GM21528 (cell line): ENCODE data around the gene TLE5.

Experiments
- ATAC-seq: cut with Tn5 transposase; IDR thresholded peaks from one replicate; pipeline ENCODE4 v1.9.1; 2021; ENCODE audit warnings: mild to moderate bottlenecking, moderate library complexity; ENCODE audit not compliant: unreplicated experiment, low FRiP score

Gene TLE5, protein sequence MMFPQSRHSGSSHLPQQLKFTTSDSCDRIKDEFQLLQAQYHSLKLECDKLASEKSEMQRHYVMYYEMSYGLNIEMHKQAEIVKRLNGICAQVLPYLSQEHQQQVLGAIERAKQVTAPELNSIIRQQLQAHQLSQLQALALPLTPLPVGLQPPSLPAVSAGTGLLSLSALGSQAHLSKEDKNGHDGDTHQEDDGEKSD

DNA sequence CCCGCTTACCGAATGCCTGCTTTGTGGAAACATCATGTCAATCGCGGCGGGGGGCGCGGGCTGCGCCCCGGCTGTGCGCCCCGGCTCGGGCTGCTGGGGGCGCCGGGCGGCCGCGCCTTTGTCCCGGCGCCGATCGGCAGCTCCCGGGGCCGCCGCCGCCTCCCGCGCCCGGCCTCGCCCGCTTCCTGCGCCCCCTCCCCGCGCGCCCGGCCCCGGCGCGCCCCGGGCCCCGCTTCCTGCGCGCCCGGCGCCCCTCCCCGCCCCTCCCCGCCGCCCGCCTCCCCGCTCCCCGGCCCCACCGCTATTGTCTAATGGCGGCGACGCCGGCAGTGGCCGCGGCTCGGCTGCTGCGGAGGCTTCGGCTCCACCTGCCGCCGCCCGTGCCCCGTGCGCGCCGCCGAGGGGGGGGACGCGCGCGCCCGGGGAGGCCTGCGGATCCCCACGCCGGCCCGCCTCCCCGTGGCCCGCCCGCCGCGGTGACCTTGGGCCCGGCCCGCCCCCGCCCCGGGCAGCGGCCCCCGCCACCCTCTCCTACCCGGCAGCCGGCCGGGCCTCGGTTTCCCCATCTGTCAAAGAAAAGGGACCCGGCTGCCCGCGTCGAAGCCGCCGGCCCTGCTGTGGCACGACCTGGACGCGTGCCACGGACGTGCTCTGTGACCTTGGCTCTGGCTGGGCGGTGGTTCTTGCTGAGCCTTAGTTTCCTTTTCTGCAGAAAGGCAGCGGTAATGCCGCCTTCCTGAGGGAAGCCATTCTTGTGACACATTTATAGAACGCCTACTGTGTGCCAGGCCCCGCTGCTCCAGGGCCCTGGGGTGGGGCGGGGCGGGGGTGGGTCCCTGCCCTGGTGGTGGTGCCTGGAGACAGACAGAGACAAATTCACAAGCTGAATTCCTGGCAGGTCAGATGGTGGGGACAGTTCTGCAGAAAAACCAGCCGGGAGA, at the start of gene TLE5:
TSS of gene TLE5 (minus strand) at position 331 of the 941 bp plus-strand sequence. CDS start at position 36, 295 bp downstream.
- ATAC-seq, result no peak

DNA sequence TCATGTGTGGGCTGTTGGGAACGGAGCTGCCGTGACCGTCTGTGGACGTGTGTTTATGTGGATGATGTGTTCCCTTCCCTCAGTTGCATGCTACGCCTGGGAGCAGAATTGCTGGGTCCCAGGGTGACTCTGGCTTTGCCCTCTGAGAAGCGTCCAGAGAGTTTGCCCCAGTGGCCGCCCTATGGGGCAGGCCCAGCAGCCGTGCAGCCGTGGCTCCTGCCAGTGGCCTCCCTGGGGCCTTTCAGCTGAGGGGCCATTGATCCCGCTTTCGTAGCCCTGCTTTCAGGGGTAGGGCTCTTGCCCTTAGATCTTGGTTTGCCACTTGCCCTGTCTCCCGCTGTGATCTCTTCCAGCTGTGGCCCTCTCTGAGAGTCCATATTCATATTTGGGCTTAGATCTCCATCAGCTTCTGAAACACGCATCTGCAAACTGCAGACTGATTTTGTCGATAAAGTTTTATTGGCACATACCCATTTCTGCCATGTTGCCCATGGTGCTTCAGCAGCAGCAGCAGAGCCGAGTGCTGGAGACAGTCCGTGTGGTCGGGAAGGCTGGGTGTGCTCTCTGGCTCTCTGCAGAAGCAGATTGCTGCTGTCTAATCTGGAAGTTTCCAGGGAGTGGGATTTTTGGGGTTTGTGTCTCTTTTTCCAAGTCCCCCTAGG, 49.4 kb upstream of the TLE5 start:
- no peak for ATAC-seq

DNA sequence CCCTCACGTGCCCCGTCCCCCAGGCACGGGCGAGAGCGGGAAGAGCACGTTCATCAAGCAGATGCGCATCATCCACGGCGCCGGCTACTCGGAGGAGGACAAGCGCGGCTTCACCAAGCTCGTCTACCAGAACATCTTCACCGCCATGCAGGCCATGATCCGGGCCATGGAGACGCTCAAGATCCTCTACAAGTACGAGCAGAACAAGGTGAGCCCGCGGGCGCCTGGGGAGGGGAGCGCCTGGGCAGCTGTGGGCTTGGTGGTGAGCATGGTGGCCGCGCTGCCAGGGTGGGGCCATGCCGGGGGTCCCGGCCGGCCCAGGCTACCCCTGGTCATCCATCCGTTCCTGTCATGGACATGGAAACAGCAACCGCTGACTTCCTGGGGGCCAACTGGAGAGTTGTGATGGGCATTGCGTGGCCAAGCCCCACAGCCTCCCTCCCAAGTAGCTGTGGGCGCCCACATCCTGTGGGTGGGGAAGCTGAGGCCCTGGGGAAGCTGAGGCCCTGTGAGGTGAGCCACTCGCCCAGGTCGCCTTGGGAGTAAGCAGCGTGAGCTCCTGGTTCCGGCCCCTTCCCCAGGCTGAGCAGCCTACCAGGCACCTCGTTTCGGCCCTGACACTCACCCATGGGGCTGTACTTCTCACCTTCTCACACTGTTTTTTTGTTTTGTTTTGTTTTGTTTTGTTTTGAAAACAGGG, 48.0 kb upstream of the TLE5 start:
- ATAC-seq, result no peak

DNA sequence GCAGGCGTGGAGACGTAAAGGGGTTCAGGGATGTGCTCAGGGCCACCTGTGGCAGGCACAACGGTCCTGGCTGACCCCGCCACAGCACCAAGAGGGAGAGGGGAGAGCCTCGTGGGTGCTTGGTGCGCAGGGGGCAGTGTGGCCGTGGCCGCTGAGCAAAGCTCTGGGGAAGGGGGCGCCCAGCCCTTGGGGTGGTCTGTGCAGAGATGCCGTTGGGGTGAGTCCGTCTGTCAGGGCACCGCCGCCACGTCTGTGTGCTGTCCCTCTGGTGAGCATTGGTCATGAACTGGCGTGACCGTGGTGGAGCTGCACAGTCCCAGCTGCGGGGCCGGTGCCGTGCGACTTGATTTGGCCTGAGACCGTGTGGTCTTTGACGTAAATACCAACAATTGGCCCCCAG, 47.2 kb upstream of the TLE5 start:
- no peak for ATAC-seq

DNA sequence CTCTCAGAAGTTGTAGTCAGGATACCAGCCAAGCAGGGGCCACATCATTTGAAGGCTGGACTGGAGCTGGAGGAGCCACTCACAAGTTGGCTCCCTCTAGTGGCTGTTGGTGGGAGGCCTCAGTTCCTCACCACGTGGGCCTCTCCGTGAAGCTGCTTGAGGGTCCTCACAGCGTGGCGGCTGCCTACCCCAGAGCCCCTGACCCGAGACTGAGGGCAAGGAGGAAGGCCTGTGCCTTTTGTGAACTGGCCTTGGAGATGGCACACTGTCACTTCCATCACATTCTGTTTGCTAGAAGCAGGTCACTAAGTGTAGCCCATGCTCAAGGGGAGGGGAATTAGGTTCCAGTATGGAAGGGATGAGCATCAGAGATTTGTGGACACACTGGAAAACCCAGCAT, 46.5 kb upstream of the TLE5 start:
- ATAC-seq, result no peak

DNA sequence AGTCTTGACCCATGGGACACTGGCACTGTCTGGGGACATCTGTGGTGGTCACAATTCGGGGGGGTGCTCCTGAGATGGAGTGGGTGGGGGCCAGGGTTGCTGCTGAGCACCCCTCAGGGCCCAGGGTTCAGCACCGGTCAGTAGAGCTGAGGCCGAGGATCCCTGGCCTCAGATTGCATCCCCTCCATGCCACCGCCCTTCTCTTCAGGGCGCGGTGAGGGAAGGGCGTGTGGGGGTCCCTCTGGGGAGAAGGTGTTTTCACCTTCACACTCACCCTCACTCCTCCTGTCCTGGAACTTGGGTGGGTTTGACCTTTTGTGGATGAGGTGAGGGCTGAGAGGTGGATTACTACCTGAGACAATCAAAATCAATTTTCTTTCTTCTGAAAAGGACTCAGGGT, 45.4 kb upstream of the TLE5 start:
- ATAC-seq, result no peak

DNA sequence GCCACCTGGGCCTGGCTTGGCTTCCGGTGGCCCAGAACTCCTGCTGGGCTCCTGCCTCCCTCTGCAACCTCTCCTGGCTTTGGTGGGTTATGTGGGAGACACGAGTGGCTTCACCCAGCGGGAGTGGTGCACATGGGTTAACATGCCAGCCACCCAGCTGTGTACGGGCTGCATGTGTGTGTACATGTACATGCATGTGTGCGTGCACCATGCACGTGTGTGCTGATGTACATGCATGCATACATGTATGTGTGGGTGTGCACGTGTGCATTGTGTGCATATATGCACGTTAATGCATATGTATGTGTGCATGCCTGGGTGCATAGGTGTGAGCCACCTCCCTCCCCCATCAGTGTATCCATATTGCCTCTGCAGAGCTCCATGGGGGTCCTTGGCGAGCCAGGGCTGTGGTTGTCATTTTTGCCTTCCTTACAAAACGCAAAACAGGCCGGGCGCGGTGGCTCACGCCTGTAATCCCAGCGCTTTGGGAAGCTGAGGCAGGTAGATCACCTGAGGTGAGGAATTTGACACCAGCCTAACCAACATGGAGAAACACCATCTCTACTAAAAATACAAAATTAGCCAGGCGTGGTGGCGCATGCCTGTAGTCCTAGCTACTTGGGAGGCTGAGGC, 44.3 kb upstream of the TLE5 start:
- no peak for ATAC-seq

DNA sequence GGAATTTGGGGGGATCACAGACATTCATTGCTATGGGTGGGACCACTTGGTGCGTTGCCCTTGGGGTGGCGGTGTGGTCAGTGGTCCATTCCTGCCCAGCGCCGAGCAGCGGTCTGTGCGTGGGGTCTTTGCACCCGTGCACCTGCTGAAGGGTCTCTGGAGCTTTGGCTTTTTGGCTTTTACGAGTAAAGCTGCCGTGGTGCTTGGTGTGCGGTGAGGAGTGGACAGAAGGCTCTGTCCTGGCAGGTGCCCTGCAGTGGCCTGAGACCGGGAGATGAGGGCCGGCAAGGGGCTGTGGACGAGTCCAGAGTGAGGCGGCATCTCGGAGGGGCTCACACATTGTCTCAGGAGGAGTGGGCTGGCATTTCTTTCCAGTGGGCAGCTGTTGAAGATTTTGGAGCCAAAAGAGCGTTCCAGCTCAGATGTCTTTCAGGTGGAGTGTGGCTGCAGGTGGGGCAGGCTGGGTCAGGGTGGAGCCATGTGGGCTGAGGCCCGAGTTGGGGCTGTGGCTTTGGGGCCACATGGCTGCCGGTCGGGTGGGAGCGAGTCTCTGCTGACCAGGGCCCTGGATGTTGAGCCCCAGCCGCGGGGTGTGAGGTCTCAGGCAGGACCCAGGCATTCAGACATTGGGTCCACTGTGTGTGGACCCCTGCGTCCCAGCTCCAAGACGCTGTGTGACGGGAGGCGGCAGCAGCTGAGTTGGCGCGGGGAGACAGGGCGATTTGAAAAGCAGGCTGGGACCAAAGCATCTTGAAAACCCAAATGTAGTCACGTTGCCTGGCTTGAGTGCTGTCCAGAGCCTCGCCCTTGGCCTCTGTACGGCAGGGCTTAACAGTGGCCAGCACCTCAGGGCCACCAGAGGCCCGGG, 43.6 kb upstream of the TLE5 start:
- no peak for ATAC-seq

DNA sequence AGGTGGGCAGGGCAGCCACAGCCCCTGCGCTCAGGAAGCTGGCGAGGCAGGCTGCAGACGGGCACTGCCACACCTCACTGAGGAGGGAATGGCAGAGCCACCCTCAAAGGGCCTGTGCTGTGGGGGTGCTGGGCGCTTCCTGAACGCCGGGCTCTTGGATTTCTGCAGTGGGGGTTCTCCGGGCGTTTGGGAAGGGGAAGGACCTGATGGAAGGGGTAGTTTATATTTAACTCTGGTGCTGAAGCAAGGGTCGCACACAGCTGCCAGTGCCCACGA, 42.4 kb upstream of the TLE5 start:
- ATAC-seq, result no peak

DNA sequence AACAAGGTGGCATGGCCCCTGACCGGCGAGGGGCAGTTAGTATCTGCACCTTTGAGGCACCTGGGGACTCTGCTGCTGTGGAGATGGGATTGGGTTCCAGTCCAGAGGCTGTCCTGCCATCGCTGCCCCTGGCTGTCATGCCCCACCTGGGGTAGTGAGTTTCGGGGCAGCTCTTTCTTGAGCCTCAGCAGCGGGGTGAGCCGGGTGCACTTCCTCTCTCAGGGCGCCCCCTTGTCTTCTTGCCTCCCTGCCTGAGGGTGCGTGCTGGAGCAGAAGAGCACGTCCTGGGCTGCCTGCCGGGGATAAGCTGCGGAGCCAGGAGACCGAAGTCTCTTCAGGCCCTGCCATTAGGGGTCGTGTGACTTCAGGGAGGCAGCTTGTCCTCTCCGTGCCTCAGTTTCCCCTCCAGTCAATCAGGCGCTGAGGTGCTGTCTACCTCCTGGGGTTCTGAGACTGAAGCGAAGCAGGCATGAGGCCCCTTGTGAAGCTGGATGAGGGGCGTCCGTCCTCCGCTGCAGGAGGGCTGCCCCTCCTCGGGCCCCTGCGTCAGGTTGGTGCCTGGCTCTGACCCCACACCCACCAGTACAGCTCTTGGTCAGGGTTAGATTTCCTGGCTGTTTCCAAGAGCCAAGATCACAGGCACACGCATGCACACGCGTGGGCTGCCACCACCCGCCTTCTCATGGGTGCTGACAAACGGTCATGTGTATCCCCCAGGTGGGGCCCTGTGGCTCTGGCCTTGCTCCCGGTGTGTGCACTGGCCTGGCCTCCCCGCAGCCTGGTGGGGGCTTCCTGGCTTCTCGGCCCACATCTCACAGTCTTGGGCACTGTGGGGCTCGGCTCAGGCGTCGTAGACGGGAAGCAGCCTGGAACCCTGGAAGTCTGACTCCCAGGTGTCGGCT, 40.2 kb upstream of the TLE5 start:
- no peak for ATAC-seq

DNA sequence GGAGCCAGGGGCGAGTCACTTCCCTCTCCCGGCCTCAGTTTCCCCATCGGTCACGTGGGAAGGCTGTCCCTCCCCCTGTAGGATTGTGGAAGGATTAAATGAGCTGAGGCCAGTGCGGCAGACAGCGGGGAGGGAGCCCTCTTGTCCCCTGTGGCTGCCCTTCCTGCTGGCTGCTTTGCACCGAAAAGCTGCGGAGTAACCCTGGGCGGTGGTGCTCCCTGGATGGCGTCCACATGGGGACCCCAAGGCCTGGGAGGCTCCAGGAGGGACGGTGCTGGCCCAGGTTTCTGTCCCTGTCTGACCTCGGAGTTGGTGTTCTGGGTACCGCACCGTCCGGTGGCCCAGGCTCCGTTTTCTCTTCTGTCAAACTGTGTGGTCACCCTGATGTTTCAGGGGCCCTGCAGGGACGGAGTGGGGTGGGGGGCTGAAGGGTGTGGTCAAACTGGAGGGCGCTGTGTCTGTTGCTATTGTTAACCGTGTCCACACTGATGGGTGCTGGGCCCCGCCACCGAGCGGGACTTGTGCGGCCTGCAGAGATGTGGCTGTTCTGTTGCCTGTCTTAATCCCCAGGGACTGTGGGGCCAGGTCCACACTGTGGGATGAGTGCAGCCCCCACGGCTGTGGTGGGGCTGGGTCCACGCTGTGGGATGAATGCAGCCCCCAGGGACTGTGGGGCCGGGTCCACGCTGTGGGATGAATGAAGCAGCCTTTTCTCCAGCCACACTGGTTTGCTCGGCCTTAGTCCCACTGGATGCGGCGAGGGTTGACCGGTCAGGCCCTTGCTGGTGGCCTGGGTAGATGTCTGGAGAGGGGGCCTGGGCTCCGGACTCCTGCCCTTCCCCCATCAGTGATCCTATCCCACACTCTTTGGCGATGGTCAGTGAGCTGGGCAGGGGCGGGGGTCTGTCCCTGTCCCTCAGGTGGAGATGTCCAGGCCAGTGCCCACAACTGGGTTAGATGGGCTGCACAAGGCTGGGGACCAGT, 38.7 kb upstream of the TLE5 start:
- ATAC-seq, result no peak

DNA sequence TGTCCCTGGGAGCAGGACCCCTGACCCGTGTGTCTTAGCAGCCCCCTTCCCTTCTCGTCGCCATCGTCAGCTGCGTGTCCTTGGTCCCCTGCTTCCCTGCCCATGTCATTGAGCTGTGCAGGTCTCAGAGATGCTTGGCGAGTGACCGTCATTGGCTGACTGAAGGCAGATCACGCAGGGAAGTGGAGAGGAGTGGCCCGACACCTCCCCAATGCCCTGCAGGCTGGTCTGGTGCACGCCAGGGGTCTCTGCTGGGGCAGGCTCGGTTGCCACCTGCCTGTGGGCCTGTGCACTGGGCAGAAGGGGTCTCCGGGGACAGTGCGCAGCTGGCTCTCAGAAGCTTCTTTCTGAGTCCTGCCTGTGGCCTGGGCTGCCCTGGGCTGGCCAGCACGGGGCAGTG, 38.0 kb upstream of the TLE5 start:
- ATAC-seq, result no peak

DNA sequence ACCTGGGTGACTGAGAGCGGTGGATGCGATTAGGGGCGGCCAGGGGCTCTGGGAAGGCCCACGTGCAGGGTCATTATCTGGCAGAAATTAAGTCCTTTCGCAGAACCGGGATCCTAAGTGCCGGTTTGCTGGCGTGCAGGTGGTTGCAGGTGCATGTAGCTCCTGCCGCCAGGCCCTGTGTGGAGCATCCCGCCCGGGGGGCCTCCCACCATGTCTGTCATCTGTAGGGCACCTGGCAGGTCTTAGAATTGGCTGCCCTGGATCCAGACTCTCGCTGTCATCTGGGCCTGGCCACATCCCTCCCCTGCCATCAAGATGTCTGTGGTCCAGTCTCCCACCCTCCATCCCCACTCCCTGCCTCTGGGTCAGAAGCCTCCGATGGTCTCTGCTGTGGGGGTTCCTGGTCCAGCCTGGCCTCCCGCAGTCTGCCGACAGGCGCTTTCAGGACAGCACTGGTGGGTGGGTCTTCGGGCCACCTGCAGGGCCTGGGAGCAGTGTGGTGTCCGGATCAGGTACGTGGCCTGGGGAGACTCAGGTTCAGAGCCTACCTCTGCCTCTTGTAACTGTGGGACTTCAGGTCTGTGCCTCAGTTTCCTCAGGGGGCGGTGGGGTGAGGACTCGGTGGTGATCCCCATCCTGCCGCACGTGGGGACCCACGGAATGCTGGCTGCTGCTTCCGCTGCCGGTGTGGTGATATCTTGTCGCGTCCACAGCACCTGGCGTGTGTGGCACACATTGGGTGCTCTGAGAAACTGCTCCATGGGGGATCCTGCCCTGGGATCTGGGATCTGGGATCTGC, 37.3 kb upstream of the TLE5 start:
- no peak for ATAC-seq

DNA sequence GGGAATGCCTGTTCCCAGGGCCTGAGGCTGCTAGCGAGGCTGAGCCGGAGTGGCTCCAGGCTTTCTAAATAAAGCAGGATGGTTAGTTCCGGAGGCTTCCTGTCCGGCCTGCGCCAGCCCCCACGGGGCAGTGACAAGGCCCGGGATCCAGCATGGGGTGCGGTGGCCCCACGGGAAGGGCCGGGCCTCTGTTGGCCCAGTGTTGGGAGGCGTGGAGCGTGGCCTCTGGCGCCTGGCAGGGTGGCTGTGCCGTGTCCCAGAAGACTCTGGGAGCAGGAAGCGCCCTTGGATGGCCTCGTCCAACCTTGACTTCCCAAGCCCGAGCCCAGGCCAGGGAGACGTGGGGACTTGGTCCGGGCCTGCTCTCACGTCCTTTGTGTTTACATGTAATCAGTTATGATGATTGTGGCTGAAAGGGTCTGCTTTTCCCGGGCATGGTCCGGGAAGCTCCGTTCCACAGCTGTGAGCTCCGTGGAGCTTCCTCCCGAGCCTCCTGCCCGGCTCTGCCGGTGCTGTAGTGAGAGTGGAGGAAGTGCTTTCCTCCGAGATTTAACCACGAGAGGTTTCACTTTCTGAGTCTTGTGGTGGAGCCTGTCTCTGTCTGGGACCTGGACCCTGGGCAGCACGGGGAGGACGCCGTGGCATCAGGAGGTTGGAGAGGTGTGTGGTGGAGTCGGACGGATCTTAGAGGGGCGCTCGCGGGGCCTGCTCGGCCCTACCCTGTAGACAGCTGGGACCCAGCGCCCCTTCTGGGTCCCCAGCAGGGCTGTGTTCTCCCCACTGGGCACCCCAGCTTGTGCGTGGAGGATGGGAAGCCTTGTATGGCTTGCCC, 36.4 kb upstream of the TLE5 start:
- ATAC-seq, result no peak

DNA sequence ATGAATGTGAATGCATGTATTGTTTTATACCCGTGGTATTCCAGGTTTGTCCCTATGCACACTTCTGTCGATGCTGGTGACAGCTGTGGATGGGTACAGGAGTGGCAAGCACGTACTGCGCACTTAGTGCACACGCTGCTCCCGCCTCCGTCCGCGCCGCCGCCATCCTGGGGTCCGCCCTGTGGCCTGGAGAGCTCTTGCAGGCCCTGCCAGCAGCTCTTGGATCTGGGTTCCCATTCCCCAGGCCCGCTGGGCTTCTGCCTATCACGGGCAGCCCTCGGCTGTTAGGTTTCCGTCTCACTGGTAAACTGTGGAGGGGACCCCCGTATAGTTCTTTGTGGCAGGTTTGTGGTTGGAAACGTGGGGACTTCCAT, 35.8 kb upstream of the TLE5 start:
- ATAC-seq, result no peak

DNA sequence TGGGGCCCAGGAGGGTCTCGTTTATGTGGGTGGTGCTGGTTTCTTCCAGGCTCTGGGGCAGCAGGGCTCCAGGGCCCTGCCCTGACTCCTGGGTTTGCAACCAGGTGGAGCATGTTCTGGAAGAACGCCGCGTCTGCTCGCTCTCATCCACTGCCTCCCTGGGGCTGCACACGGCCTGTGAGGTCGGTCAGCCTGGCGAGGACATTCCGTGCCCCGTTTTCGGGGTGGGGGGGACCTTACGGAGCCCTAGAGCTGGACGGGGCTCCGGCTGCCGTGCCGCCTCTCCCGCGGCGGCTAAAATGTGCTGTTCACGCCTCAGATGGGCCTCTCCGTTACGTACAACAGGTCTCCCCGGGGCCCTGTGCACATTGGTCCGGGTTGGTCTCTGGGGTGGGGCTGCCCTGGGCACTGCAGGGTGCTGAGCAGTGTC, 35.2 kb upstream of the TLE5 start:
- no peak for ATAC-seq
